ENCODE results near the gene KLF1.
"Not testable (repeated sequence)": the region's sequence is repeated elsewhere in the genome, so short reads cannot be mapped to it uniquely, and the experiment has no call there.

Gene KLF1

DNA sequence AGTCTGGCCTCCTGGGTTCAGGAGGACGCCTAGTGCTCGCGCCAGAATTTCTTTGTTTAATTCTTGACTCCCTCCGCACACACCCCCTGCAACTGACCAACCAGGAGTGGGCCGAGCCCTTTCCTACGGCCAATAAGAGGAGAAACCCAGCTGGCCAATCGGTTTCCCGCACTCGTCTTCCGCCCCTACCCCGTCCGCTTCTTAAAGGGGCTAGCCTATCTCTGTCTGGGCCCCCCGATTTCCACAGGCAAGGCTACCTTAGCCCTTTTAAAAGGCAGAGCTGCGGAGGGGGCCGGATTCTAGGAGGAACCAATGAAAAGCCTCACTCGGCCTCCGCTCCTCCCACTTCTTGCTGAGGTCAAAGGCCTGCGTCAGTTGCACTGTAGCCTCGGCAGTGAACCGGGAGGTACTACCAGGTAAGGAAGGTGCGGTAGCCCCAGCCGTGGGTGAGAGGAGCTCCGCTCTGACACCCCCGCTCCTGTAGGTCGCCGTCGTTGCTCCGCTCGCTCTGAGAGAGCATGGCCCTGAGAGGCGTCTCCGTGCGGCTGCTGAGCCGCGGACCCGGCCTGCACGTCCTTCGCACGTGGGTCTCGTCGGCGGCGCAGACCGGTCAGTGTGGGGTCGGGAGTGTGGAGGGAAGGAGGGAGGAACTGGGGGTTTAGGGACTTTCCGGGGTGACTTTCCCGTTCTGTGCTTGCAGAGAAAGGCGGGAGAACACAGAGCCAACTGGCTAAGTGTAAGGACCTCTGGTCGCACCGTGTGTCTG lies 4.0 kb upstream of the KLF1 start, which contains the start of gene GCDH:
TSS of gene GCDH (plus strand) at position 374 of the 766 bp plus-strand sequence. CDS start at position 519, 145 bp downstream.
- DNase-seq, result peak; percentile 99

DNA sequence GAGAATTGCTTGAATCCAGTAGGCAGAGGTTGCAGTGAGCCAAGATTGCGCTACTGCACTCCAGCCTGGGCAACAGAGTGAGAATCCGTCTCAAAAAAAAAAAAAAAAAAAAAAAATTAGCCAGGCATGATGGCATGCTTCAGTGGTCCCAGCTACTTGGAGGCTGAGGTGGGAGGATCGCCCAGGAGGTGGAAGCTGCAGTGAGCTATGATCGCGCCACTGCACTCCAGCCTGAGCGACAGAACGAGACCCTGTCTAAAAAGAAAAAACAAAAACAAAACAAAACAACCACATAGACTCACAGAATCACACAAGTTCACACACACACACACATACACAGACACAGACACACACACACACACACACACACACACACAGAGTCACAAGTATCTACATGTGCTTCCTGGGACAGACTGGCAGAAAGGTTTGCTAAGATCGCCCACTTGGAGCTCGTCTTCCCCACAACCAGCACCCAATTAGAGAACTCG lies 3.3 kb upstream of the KLF1 start:
- DNase-seq, result not testable (repeated sequence)

DNA sequence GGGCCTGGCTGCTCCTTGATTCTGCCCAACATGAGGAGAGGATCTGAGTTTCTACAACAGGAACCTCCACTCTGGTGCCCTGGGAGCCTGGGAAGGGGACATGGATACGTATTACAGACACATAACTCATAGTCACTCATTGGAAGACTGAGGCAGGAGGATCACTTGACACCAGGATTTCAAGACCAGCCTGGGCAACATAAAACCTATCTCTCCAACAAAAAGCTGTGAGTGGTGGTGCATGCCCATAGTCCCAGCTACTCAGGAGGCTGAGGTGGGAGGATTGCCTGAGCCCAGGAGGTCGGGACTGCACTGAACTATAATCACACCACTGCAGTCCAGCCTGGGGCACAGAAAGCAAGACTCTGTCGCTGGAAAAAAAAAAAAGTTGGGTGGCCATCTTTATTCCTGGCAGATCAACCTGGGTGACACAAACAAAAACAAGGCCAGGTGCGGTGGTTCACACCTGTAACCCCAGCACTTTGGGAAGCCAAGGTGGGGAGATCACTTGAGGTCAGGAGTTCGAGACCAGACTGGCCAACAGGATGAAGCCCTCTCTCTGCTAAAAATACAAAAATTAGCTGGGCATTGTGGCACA lies 1.1 kb upstream of the KLF1 start:
- no peak for DNase-seq

DNA sequence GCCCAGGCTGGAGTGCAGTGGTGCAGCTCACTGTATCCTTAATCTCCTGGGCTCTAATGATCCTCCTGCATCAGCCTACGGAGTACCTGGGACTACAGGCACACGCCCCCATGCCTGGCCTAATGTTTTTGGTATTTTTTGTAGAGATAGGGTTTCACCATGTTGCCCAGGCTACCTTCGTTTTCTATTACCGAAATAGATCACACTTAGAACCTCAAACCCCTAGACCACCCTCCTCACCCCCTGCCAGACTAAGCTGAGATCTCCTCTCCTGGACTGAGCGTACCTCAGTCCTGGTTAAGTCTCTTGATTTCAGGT lies 391 bp downstream of the KLF1 start:
- no peak for DNase-seq

DNA sequence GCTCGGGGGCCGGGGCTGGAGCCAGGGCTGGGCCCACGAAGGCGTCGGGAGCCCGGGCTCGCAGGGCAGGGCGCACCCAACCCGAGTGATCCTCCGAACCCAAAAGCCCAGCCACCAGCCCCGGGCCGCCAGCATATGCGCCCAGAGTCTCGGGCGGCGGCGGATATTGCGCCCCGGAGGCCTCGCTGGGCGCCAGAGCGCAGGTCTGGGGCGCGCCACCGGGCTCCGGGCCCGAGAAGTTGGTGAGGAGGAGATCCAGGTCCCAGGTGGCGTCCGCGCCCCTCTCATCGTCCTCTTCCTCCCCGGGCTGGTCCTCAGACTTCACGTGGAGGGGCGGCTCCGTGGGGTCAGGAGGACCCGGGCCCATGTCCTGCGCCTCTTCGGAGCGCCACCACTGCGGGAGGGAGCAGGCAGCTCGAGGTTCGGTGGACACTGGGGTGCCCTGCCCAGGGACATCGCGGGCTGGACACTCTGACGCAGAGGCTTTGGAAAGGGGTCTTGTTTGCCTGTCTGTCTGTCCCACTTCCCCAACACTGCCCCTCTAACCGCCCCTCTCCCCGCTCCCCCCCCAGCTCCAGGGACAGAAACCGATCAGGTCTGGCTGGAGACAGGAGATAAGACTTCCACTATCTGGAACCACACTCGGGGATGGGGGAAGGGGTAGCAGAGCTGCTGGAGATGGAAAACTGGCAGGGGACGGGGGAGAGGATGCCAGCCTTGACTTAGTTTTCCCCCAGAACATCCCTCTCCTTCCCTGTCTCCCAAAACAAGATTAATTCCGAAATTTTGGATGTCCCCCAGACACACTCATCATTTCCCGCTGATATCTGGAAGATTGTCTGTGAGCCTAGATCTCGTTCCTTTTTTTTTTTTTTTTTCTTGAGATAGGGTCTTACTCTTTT lies 1.0 kb downstream of the KLF1 start:
- no peak for DNase-seq

DNA sequence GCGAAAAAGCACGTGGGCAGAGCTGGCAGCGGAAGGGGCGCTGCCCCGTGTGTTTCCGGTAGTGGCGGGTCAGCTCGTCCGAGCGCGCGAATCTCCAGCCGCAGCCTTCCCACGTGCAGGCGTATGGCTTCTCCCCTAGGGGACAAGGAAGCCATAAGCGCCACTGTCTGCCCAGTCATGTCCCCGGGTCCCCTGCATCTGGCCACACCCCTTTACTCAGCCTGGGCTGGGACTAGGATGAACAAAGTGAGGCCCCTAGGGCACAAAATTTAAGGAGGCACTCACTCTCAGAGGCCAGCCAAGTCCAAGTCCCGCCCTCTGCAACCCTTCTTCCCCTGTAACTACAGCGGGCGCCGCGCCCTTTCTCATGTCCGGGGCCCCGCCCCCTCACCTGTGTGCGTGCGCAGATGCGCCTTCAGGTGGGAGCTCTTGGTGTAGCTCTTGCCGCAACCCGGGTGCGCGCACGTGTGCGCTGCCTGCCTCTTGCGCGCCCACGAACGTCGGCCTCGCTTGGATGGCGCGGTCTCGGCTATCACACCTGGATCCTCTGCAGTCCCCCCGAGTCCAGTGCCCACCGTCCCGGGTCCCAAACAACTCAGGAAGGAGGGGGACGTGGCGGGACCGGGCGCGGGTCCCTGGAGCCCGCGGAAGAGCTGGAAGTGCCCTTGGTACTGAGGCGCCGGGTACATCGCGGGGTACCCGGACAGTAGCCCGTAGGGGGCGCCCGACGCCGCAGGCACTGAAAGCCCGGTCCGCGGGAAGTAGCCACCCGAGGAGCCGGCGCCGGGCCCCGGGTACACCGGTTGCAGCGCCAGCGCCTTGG lies 1.9 kb downstream of the KLF1 start:
- DNase-seq, result peak; percentile 83

DNA sequence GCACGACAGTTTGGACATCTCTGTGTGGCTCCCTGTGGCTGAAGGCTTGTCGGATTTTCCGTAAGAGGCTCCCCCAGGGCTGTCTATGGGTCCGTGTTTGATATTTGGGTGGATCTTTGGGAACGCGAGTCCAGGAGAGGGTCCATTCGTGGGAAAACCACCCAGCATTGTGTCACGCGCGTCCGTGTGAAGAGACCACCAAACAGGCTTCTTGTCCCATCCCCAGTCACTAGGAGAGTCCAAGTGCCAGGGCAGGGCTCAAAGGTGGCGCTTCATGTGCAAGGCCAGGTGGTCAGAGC lies 2.4 kb downstream of the KLF1 start:
- DNase-seq, result no peak

DNA sequence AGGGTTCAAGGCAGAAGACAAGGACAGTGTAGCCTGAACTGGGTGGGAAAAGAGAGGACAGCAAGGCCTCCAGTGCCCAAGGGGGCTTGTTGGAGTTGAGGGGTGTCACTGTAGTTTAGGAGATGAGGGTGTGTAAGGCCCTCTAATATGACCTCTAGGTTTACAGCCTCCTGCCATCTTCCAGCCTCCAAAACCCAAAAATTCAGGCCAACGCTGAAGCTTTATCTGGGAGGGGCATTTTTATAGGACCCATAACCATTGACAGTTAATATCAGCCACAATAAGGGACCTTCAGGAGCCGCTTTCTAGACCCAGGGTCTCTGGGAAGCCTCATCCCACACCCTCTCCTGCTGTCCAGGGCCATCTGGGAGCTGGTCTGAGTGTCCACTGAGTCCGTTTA lies 2.8 kb downstream of the KLF1 start:
- no peak for DNase-seq

DNA sequence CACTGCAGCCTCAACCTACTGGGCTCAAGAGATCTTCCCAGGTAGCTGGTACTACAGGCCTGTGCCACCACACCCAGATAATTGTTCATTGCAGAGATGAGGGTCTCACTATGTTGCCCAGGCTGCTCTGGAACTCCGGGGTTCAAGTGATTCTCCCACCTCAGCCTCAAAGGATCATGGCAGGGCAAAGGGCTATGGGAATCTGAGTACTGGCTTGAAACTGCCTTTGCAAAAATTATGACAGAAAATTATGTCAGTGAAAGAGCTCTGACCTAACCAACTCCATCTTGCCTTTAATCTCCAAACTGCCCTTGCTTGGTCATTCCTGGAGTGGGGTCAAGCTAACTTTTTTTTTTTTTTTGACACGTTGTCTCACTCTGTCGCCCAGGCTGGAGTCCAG lies 4.4 kb downstream of the KLF1 start:
- no peak for DNase-seq

DNA sequence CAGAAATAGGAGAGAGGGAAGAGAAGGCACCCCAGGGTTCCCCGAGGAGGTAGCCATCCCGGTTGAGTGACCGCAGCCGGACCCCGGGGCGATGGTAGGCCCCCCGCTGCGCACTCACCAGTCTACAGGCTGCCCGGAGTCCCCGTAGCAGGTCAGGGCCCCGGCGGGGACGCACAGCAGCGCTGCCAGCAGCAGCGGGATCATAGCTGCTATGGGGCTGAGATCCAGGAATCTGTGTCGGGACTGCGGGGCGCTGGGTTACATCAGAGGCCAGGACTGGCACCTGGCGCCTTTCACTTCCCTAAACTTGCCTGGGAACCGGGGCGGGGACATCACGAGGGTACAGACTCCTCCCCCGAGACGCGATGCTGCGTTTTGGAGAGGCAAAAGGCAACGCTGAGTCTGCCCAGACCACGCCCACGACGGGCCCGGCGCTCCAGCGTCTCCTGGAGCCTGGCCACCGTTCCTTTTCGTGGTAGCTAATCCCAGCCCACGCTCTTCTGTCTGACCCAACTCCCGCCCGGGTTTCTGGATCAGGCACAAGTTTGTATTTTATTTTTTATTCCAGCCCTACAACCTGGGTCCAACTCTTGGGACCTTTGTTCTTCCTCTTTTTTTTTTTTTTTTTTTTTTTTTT lies 5.7 kb downstream of the KLF1 start, which contains the start of gene DNASE2:
TSS of gene DNASE2 (minus strand) at position 278 of the 637 bp plus-strand sequence. CDS start at position 204, 74 bp downstream.
- peak; percentile 97 for DNase-seq

DNA sequence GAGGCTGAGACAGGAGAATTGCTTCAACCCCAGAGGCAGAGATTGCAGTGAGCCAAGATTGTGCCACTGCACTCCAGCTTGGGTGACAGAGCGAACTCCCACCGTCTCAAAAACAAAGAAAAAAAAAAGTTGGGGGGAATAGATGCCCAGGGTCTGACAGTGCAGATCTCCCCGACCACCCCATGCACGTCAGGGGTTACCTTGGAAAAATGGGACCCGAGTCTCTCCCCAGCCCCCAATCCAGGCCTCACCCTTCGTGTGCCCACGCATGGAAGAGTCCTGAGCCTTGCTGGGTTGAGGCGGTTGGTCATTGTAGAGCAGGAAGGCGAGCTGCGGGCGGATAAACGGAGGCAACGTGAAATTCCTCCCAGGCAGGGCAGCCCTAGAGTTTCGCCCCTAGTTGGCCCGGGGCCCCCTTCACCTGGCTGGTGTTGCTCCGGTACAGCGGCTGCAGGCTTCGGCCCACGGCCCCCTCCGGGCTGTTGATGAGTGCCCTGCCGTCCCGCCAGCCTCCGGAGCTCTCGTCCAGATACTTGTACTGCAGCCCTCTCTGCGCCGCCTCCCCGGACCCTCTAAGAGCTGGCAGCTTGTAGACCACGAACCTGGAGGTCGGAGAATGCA lies 6.3 kb downstream of the KLF1 start:
- DNase-seq, result no peak

DNA sequence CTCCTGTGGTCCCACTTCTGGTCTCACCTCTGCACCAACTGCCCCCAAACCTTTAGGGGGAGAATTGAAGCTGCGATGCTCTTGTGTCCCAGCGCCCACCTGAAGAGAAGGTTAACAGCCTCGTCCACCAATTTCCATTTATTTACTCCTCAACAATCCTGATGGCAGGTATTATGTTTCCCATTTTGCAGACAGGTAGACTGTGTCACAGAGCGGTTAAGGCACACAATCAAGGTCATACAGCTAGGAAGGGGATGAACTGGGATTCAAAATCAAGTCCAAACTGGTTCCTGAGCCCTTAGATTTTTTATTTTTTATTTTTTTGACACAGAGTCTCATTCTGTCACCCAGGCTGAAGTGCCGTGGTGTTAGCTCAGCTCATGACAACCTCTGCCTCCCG lies 11.9 kb downstream of the KLF1 start:
- DNase-seq, result no peak

DNA sequence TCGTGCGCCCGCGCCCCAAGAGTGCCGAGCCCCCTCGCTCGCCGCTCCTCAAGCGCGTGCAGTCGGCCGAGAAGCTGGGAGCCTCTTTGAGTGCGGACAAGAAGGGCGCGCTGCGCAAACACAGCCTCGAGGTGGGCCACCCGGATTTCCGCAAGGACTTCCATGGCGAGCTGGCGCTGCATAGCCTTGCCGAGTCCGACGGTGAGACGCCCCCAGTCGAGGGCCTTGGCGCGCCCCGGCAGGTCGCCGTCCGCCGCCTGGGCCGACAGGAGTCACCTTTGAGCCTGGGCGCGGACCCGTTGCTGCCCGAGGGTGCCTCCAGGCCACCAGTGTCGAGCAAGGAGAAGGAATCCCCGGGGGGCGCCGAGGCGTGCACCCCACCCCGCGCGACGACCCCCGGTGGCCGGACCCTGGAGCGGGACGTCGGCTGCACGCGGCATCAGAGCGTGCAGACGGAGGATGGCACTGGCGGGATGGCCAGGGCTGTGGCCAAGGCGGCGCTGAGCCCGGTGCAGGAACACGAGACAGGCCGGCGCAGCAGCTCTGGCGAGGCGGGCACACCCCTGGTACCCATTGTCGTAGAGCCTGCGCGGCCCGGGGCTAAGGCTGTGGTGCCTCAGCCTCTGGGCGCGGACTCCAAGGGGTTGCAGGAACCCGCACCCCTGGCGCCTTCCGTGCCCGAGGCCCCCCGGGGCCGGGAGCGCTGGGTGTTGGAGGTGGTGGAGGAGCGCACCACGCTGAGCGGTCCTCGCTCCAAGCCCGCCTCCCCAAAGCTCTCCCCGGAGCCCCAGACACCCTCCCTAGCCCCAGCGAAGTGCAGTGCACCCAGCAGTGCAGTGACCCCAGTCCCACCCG lies 12.9 kb downstream of the KLF1 start:
- no peak for DNase-seq

DNA sequence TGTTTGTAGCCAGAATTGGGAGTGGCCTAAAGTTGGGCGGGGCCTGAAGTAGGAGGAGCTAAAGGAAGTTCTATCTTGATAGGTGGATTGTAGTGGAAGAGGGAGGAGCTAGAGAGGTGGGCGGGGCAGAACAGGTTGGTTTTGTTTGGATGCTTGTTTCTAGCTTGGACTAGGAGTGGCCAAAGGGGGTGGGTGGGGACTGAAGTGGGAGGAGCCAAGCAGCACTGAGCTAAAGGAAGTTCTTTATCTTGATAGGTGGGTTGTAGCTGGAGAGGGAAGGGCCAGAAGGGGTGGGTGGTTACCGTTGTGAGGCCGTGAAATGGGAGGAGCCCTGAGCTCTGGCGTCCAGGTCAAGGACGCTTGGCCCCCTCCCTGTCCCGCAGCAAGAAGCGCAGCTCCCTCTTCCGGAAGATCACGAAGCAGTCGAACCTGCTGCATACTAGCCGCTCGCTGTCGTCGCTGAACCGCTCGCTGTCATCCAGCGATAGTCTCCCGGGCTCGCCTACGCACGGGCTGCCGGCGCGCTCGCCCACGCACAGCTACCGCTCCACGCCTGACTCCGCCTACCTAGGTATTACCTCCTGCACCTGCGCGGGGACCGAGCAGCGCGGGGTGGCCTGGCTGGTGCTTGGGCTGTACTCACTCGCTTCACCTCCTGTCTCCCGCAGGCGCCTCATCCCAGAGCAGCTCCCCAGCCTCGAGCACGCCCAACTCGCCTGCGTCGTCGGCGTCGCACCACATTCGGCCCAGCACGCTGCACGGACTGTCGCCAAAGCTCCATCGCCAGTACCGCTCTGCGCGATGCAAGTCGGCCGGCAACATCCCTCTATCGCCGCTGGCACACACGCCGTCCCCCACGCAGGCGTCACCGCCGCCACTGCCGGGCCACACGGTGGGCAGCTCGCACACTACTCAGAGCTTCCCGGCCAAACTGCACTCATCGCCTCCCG lies 13.8 kb downstream of the KLF1 start:
- peak; percentile 14 for DNase-seq

DNA sequence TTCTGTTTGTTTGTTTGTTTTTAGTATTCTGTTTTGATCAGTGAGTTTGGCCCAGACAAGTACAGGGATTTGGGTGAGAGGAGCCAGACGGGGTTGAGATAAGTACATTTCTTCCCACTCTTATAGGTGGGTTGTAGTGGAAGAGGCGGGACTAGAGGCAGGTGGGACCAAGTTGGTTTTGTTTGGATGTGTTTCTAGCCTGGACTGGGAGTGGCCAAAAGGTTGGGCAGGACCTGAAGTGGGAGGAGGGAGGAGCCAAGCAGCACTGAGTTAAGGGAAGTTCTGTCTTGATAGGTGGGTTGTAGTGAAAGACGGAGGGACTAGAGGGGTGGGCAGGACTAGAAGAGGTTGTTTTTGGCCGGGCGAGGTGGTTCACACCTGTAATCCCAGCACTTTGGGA lies 14.7 kb downstream of the KLF1 start:
- DNase-seq, result no peak

DNA sequence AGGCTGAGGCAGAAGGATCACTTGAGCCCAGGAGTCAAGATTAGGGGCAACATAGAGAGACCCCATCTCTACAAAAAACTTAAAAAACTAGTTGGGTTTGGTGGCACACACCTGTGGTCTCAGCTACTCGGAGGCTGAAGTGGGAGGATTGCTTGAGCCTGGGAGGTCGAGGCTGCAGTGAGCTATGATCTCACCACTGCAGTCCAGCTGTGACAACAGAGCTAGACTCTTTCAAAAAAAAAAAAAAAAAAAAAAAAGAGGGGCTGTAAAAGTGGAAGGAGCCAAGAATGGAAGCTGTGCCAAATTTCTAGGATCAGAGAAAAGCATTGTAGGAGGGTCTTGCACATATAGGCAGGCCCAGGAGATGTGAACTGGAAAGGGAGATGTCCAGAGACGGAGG lies 15.3 kb downstream of the KLF1 start:
- no peak for DNase-seq

DNA sequence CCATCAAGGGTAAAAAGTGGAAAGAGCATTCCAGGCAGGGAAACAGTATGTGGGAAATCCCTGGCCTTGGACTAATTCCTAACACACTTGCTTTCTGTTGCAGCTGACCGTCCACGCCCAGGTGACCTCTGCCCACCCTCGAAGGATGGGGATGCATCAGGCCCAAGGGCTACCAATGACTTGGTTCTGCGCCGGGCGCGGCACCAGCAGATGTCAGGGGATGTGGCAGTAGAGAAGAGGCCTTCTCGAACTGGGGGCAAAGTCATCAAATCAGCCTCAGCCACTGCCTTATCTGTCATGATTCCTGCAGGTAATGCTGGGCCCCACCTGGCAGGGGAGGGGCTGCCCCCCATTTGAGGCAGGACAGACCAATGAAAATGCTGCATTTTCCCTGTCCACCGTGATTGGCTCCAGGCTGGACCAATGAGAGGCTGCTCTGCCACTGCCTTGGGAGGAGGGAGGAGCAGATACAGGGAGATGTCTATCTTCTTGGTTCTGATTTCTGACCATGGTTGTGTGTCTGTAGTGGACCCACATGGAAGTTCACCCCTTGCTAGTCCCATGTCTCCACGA lies 18.4 kb downstream of the KLF1 start:
- no peak for DNase-seq

DNA sequence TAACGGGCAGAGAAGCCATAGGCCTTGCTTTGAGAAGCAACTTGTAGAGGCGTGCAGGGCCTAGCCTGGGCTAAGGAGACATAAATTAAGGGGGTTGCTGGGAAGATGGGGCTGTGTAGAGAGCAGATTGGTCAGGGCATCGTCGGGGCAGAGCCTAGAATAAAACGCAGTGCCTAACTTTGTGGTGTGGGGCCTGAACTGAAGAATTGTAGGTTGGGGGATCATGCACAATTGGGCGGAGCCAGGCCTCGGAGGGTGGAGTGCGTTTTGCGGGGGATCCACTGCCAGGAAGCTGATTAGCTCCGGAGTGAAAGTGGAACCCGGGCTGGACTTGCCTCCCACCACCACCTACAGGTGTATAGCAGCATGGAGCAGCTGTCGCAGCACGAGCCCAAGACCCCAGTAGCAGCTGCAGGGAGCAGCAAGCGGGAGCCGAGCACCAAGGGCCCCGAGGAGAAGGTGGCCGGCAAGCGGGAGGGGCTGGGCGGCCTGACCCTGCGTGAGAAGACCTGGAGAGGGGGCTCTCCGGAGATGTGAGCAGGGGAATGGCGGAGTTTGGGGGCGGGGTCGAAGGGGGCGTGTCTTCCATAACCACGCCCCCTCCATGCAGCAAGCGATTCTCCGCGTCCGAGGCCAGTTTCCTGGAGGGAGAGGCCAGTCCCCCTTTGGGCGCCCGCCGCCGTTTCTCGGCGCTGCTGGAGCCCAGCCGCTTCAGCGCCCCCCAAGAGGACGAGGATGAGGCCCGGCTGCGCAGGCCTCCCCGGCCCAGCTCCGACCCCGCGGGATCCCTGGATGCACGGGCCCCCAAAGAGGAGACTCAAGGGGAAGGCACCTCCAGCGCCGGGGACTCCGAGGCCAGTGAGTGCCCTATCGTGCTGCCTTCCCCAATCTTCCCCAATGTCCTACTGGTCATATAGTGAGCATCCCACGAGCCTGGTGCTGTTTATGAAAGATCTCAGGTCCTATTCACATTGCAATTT lies 19.6 kb downstream of the KLF1 start:
- no peak for DNase-seq

All from NCI-H1436 (cell line).